ENCODE data around the gene VANGL1.

Gene VANGL1

DNA sequence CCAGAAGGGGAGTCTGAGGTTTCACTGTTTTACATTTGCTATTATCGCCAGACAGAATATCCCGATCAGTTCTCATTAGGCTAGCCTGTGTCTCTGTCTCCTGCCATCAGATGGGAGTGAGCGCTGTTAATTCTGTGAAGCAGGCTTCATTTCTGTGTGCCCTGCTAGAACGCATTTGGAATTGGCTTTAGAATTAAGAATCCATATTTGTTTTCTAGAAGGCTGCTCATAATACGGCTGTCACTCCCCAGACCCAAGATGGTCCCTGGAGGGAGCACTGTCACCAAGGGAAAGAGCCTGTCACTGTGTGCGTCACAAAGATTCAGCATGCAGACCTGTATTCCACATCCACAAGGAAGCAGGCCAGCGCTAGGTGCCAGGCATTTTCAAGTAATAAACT lies 77.5 kb downstream of the VANGL1 start:
- DNase-seq: no peak
- in situ Hi-C loops (cut with MboI; ENCODE audit: low pct_unique_long_range_greater_than_20kb, low sequenced_read_pairs): loop anchor here (10.0 kb wide), 1 partner anchor 46 kb away; the partner anchor contains the start of gene CASQ2

DNA sequence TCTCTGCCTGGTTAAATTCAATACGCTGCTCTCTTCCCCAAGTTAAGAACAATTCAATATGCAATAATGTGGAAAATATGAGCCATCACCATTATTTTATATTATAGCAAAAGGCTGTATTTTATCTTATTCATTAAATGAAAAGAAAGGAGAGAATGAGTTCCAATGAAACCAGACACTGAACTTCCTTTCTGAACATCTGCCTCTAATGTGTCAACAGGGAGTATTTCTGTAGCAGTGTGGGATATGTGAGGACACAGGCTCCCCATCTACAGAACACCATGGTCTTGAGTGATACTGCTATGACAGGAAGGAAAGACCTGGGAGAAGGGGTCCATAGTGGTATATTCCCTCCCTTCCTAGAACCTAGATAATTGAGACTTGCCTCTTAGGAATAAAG lies 80.5 kb downstream of the VANGL1 start:
- DNase-seq: no peak
- in situ Hi-C loops (cut with MboI; ENCODE audit: low pct_unique_long_range_greater_than_20kb, low sequenced_read_pairs): no loop called here

DNA sequence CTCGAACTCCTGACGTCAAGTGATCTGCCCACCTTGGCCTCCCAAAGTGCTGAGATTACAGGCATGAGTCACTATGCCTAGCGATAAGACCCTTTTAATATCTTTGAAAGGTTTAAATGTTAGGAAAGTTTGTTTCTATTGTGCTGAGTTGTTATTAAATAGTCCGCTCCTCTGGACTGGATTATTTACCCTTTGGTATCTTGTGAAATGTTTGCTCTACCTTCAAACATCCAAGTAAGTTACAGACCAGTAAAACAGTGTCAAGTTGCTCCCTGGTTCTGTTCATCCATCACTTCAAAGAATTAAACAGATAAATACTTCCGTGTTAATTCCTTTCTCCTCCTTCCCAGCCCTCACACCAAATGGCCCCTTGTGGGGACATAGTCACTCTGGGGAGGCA lies 82.0 kb downstream of the VANGL1 start:
- in situ Hi-C loops (cut with MboI; ENCODE audit: low pct_unique_long_range_greater_than_20kb, low sequenced_read_pairs): no loop called here

DNA sequence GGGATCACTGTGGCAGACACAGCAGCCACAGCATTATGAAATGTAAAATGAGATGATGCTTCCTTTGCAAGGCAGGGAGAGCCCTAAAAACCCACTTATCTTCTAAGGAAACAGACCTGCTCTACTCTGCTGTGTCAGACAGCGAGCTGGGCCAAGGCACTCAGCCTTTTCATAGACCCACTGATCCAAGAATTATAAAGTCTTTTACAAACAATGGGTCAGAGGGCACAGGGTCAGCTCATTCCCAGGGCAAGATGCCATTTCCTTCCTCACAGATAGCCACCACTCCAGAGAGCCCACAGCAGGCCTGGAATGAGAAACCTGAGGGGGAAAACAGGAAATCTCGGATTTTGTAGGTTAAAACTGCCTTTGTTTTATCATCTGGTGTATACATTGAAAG lies 83.8 kb downstream of the VANGL1 start:
- in situ Hi-C loops (cut with MboI; ENCODE audit: low pct_unique_long_range_greater_than_20kb, low sequenced_read_pairs): no loop called here
- no peak for DNase-seq

More for the DNA sequence above, 82.0 kb downstream of the VANGL1 start:
- DNase-seq: no peak

DNA sequence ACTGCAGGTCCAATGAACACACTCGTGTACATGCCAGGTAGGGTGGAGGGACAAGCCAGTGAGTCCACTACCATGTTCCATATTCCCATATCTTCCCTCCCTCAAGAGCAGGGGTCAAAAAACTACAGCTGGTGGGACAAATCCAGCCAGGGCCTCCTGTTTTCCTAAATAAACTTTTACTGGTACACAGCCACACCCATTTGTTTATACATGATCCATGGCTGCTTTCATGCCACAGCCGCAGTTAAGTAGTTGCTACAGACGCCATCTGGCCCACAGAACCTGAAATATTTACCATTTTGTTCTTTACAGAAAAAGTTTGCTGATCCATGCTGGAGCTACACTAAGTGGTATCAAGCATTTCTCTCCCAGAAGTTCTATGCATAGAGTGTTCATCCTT lies 84.4 kb downstream of the VANGL1 start:
- no peak for DNase-seq
- in situ Hi-C loops (cut with MboI; ENCODE audit: low pct_unique_long_range_greater_than_20kb, low sequenced_read_pairs): no loop called here

DNA sequence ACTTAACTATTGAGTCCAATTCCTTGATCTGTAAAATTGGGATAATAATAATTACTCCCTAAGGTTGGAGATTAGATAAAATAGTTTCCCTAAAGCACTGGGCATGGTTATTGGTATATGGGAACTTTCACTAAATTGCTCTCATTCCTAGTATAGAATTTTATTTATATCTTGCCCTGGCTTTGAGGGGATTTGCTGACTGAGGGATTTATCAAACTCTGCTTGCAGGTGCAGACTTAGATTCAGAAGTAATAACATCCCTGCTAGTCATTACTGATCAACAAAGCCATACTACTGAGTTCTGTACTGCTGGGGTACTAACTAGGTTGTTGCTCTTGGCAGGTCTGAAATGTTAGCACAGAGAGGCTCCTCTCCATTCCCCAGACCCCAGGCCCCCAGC lies 84.8 kb downstream of the VANGL1 start:
- no peak for DNase-seq
- in situ Hi-C loops (cut with MboI; ENCODE audit: low pct_unique_long_range_greater_than_20kb, low sequenced_read_pairs): no loop called here

DNA sequence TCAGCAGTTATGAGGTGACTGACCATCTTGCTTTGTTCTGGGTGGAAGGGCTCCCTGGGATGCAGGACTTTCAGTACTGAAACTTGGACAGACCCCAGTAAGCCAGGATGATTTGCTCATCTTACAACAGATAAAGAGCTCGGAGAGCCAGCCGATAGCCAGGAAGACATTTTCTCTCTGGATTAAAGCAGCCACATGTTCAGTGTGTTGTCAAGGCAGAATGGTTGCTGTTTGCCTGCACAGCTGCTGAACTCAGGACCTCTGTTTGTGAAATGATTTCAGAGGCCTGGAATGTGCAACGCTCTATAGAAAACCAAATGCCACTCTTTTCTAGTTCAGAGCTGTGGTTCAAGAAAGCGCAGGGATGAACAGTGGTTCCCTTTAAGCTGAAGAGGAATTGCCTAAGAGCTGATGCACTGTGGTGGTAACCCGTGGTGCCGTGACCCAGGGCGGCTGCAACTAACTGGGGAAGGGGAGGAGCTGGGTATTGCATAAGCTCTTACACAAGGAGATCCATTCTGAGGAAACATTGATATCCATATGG lies 86.0 kb downstream of the VANGL1 start:
- in situ Hi-C loops (cut with MboI; ENCODE audit: low pct_unique_long_range_greater_than_20kb, low sequenced_read_pairs): no loop called here
- peak; percentile 85 for DNase-seq

DNA sequence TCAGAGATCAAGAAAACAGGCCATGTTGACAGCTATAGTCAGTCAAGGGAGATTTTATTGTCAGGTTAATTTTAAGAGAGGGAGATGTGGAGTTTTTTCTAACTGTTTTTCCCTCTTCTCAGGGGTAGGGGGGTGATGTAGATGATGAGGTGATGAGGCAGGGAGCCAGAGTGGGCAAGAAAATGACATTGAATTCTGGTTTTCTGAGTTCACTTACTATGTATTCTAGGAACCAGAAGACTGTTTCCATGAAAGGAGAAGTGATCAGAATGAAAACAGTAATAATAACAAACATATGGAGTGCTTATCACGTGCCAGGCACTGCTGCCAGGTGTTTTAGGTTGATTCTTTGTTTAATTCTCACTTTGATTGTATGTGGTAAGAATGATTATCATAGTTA lies 86.6 kb downstream of the VANGL1 start:
- in situ Hi-C loops (cut with MboI; ENCODE audit: low pct_unique_long_range_greater_than_20kb, low sequenced_read_pairs): no loop called here
- DNase-seq: peak; percentile 50

DNA sequence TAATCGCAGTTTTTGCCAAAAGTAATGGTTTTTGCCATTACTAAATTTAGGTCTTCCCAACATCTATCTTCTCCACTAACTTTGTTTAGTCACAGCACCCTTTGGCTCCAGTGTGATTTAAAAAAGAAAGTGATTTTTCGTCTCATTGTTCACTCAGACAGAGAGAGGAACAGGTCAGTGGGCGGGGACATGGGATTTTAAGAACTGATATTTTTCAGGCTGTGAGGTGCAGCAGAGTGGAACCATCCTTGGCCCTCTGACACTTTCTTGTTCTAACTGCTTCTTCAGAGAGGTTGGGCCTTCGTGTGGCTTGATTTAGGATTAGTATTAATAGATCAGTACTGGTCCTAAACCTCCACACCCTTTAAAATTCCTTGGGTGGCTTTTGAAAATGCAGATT lies 88.0 kb downstream of the VANGL1 start:
- DNase-seq: peak; percentile 38
- in situ Hi-C loops (cut with MboI; ENCODE audit: low pct_unique_long_range_greater_than_20kb, low sequenced_read_pairs): no loop called here

DNA sequence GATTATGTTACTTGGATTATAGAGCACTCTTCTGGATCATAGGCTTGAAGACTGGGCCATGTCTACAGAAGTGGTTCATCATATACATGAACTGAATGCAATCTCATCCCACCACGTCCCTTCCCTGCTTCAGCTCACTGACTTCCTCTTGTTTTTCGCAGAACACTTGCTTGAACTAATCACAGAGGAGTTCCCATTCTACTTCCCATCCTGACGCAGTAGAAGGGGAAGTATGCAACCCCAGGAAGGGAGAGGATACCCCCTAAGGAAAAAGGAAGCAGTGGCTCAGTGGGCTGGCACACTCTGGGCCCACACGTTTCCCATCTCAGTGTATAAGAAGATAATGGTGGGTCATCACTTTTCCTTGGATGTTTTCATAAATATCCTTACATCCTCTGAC lies 90.5 kb downstream of the VANGL1 start:
- in situ Hi-C loops (cut with MboI; ENCODE audit: low pct_unique_long_range_greater_than_20kb, low sequenced_read_pairs): no loop called here
- peak; percentile 51 for DNase-seq

DNA sequence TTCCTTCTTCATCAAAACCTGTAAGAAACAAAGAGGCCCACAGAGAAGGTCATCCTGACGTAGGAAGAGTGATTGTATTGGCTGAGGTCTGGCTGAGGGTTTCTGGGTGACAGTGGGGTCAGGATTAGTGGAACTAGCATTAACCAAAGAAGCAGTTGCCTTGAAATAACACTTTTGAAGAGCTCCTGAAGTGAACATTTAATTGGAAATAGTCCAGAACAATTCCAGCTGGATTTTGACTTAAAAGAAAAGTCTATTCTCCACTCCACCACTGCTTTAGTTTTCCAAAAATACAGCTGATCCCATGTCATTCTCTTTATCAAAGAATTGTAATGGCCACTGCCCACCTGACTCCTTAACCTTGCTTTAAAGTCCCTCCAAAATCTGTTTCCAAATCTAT lies 99.0 kb downstream of the VANGL1 start:
- no peak for DNase-seq
- in situ Hi-C loops (cut with MboI; ENCODE audit: low pct_unique_long_range_greater_than_20kb, low sequenced_read_pairs): no loop called here

DNA sequence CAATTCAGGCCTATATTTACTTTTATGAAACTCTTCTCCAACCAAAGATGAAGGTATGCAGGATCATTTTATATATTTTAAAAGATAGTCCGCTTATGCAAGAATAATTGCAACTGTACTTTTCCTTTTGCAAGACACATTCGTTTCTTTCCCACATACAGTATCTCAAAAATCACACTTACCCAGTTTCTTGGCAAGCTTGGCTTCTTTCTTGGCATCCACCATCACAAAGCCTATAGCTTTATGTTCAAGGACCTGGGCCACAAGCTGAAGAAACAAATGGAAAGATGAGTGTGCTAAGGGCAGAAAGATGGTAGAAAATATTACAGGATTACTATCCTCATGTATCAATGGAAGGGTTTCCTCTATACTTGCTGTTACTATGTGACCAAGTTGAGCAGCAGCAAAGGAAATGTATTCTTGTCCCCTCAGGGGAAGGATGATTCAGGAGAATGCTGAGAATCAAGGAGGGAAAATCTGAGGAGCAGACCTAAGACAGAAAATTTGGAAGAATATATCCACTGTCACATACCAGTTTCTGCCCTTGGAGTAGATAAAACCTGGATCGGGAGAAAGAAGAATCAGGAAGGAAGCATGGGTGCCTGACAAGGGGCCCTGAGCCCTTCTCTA lies 103.0 kb downstream of the VANGL1 start:
- in situ Hi-C loops (cut with MboI; ENCODE audit: low pct_unique_long_range_greater_than_20kb, low sequenced_read_pairs): no loop called here

DNA sequence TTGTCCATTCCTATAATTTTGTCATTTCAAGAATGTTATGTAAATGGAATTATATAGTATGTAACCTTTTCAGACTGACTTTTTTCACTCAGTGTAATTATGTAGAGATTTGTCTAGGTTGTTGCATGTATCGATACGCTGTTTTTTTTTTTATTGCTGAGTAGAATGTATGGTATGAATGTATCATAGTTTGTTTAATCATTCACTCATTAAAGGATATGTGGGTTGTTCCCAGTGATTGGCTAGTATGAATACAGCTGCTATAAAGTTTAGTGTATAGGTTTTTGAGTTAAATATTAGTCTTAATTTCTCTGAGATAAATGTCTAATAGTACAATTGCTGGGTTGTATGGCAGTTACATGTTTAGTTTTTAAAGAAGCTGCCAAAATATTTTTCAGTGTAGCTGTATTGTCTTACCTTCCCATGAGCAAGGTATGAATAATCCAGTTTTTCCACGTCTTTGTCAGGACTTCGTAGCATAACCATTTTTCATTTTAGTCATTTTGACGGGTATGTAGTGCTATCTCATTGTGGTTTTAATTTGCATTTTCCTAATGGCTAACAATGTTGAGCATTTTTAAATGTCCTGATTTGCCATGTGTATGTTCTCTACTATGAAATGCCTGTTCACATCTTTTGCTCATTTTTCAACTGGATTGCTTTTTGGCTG lies 104.4 kb downstream of the VANGL1 start:
- DNase-seq: no peak
- in situ Hi-C loops (cut with MboI; ENCODE audit: low pct_unique_long_range_greater_than_20kb, low sequenced_read_pairs): no loop called here

More for the DNA sequence above, 103.0 kb downstream of the VANGL1 start:
- no peak for DNase-seq
